ENCODE data around the gene KRT83. TPM values are rescaled to one million over a fixed set of nuclear protein-coding genes. Genes with fewer than 3 reads are reported as not detected.
A peak's percentile ranks its signal among the peaks of the same experiment; 100 is the strongest.
"Not testable (repeated sequence)": the region's sequence is repeated elsewhere in the genome, so short reads cannot be mapped to it uniquely, and the experiment has no call there.

Gene KRT83
- polyA plus RNA-seq, 1 experiment = 0.07 TPM

DNA sequence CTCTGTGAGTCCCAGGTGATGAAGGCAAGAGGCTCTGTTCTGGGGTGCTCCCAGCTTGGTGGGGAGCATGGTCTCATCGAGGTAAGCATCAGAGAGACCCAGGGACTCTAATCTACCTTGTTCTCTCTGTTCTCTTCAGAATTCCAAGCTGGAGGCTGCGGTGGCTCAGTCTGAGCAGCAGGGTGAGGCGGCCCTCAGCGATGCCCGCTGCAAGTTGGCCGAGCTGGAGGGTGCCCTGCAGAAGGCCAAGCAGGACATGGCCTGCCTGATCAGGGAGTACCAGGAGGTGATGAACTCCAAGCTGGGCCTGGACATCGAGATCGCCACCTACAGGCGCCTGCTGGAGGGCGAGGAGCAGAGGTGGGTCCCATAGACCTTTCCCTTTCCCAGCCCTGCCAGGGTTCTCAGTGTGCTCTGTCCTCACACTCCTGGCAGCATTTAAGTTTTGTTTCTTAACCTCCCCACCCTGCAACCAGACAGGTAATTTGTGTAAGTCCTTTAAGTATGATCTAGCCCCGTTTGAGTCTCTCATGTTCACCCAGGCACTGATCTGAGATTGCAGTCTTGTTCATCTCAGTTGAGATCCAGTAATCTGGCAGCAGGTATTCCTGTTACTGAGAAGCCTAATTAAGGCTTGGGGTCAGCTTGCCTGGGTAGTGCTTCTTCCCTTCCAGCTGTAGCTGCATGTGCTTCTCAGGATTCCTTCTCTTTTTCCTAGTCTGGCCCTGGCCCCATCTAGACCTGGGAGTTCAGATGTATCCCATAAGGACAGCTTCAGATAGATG lies 15.1 kb downstream of the KRT83 start:
- DNase-seq (ENCODE audit: low read depth) = no peak
- POLR2A ChIA-PET = no interaction called here
- TF ChIP-seq, protein P1, sequence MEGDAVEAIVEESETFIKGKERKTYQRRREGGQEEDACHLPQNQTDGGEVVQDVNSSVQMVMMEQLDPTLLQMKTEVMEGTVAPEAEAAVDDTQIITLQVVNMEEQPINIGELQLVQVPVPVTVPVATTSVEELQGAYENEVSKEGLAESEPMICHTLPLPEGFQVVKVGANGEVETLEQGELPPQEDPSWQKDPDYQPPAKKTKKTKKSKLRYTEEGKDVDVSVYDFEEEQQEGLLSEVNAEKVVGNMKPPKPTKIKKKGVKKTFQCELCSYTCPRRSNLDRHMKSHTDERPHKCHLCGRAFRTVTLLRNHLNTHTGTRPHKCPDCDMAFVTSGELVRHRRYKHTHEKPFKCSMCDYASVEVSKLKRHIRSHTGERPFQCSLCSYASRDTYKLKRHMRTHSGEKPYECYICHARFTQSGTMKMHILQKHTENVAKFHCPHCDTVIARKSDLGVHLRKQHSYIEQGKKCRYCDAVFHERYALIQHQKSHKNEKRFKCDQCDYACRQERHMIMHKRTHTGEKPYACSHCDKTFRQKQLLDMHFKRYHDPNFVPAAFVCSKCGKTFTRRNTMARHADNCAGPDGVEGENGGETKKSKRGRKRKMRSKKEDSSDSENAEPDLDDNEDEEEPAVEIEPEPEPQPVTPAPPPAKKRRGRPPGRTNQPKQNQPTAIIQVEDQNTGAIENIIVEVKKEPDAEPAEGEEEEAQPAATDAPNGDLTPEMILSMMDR (IDR thresholded peaks at IDR 0.05; ENCODE audit: insufficient read depth, low read depth, low read length) = peak; percentile 38
- H3K4me3 ChIP-seq (ENCODE audit: low read depth, low read length) = no peak overlapping the region
- no peaks in the 10 kb centered on the region for H3K36me3 ChIP-seq (ENCODE audit: control insufficient read depth, insufficient read depth, low read length)
- no peaks in the 10 kb centered on the region; the same call in 1 of the 2 replicates for H3K27me3 ChIP-seq (ENCODE audit: control insufficient read depth, insufficient read depth, low read length)
- CTCF ChIA-PET = interaction anchor here (0.6 to 5.3 kb wide), 12 partner anchors 8 to 120 kb away, joined by 3 to 32 read pairs (median 4); no protein-coding TSS in a partner anchor

DNA sequence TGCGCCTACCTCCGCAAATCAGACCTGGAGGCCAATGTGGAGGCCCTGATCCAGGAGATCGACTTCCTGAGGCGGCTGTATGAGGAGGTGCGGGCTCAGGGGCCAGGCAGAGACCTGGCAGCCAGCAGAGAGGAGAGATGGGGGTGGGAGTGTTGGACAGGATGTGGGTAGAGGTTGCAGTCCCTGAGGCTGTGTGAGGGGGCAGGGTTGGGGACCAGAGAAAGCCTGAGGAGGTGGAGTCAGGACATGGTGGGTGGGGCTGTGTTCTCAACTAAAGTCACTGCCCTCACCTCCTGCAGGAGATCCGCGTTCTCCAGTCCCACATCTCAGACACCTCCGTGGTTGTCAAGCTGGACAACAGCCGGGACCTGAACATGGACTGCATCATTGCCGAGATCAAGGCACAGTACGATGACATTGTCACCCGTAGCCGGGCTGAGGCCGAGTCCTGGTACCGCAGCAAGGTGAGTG lies 16.2 kb downstream of the KRT83 start:
- CTCF ChIA-PET = interaction anchor here (0.9 to 5.3 kb wide), 3 partner anchors 10 to 41 kb away, joined by 4 to 32 read pairs (median 4); no protein-coding TSS in a partner anchor
- DNase-seq (ENCODE audit: low read depth); POLR2A ChIA-PET; H3K36me3 ChIP-seq (ENCODE audit: control insufficient read depth, insufficient read depth, low read length); H3K4me3 ChIP-seq (ENCODE audit: low read depth, low read length); H3K27me3 ChIP-seq (ENCODE audit: control insufficient read depth, insufficient read depth, low read length): not testable (repeated sequence)

DNA sequence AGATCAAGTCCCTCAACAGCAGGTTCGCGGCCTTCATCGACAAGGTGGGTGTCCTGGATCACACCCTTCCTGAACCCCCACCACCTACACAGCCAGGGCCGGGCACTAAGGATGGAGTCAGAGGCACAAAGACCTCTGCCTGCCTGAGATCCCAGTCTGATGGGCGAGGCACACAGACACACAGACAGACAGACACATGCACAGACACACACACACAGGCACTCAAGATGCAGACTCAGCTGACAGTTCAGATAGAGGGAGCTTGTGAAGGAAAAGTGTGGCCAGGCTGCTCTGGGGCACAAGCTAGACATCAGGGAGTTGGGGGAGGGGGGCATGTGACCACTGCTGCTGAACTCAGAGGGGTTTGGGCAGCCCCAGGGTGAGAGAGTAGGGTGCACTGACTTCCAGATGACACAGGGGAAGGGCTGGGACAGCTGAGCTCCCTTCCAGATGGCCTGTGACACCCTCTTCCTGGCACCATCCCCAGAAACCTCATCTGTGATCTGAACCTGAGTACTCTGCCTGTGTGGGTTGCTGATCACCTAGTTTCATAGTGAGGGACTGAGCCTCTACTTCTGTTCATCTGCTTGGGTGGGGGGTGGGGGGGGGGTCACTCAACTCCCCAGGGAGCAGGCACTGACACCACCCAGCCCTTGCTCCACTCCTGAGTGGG lies 18.8 kb downstream of the KRT83 start:
- H3K4me3 ChIP-seq (ENCODE audit: low read depth, low read length); H3K27me3 ChIP-seq (ENCODE audit: control insufficient read depth, insufficient read depth, low read length); H3K36me3 ChIP-seq (ENCODE audit: control insufficient read depth, insufficient read depth, low read length); DNase-seq (ENCODE audit: low read depth); POLR2A ChIA-PET; CTCF ChIA-PET: not testable (repeated sequence)

DNA sequence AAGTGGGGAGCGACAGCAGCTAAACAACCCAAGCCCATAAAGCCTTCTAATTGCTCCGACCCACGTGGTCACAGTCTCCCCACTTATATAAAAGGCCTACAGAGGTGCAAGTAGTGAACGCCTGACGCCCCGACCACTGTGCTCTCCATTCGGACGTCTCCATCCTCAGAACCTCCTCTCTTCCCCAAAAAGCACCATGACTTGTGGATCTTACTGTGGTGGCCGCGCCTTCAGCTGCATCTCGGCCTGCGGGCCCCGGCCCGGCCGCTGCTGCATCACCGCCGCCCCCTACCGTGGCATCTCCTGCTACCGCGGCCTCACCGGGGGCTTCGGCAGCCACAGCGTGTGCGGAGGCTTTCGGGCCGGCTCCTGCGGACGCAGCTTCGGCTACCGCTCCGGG lies 19.5 kb downstream of the KRT83 start:
- DNase-seq (ENCODE audit: low read depth); CTCF ChIA-PET; H3K4me3 ChIP-seq (ENCODE audit: low read depth, low read length); H3K27me3 ChIP-seq (ENCODE audit: control insufficient read depth, insufficient read depth, low read length); POLR2A ChIA-PET; H3K36me3 ChIP-seq (ENCODE audit: control insufficient read depth, insufficient read depth, low read length): not testable (repeated sequence)

DNA sequence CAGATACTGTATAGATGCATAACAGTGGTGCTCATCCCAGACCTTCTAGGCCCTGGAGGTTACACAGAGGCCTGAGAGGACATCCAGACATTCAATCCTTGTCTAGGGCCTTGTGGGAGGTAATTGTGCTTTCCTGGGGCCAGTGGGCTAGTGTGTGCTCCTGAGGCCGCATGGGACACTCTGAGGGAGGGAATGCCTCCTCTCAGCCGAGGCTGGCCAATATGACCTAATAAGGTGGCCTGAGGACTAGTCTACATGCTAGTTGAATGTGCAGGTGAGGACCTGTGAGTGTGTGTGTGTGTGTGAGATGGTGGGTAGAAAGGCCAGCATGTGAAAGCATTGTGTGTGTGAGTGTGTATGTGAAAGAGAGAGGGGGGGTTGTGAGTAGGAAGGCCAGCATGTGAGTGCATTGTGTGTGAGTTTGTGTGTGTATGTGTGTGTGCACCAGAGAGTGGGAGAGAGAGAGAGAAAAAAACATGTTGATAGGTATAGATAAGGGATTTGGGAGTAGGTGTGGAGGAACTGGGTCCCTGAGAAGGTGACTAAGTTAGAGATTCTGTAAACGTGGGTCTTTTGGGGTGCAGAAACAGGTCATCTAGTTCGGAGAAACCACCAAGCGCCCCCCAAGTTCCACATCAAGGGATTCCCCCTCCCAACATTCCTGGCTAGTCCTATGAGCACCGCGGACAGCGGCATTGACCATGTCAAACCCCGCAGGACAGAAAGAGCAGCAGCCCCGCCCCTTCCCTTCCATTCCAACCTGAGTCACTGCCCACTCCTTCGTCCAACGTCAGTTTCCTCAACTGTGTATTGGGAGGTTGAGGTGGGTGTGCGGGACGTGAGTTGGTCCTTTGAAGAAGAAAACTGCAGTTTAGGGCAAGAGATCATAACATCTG lies 20.2 kb downstream of the KRT83 start:
- no peak overlapping the region for H3K4me3 ChIP-seq (ENCODE audit: low read depth, low read length)
- H3K27me3 ChIP-seq (ENCODE audit: control insufficient read depth, insufficient read depth, low read length) = peaks cover 1% of the 10 kb centered on the region; the same call in 1 of the 2 replicates
- TF ChIP-seq, protein P1 (IDR thresholded peaks at IDR 0.05; ENCODE audit: insufficient read depth, low read depth, low read length) = no peak
- DNase-seq (ENCODE audit: low read depth) = no peak
- ChIA-PET POLR2A (no interaction called here), CTCF (no interaction called here)
- H3K36me3 ChIP-seq (ENCODE audit: control insufficient read depth, insufficient read depth, low read length) = no peaks in the 10 kb centered on the region

DNA sequence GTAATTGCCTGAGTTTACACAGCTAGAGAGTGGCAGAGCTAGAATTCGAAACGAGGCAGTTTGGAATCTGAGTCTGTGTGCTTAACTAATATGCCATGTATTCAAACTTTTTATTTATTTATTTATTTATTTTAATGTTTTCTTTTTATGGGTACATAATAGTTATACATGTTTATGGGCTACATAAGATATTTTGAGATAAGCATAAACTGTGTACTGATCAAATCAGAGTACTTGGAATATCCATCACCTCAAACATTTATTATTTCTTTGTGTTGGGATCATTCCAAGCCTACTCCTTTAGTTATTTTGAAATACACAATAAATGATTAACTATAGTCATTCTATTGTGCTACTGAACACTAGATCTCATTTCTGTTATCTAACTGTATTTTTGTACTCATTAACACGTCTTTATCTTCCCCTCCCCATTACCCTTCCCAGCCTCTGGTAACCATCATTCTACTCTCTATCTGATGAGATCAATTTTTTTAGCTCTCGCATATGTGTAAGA lies 22.5 kb downstream of the KRT83 start:
- TF ChIP-seq, protein P1 (IDR thresholded peaks at IDR 0.05; ENCODE audit: insufficient read depth, low read depth, low read length) = no peak
- ChIA-PET POLR2A (no interaction called here), CTCF (interaction anchor here (1.1 kb wide), 1 partner anchor 55 kb away, joined by 3 read pairs; no protein-coding TSS in a partner anchor)

More for the DNA sequence above, 22.5 kb downstream of the KRT83 start:
- H3K36me3 ChIP-seq (ENCODE audit: control insufficient read depth, insufficient read depth, low read length) = no peaks in the 10 kb centered on the region
- DNase-seq (ENCODE audit: low read depth) = no peak
- H3K27me3 ChIP-seq (ENCODE audit: control insufficient read depth, insufficient read depth, low read length) = peaks cover 1% of the 10 kb centered on the region; the same call in 1 of the 2 replicates
- no peak overlapping the region for H3K4me3 ChIP-seq (ENCODE audit: low read depth, low read length)

Measured in BJ (cell line).